Measurements from ENCODE around the gene CTXND1.

CTXND1 gene

GRCh38 chr15:80251428-80252120 lies 439 bp downstream of the CTXND1 start:
- no peak for DNase-seq

- no peak for DNase-seq
These were observed 1.2 kb downstream of the CTXND1 start for GRCh38 chr15:80250614-80251427.

DNA sequence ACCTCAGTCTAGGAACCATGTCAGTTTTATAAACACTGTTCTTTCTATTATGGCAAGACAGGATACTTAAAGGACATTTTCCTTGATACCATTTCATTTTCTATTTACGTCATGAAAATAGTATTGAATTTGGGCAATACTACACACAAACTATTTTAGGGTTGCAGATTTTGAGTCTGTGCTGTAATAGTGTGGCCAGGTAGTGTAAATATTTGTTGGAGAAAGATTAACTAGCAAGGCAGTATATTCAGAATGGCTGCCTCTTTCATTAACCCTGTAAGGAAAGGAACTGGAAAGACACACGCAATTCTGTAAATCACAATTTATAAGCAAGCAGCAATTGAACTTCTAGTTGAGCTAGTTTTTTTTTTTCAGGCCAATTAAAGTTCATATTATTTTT lies 2.0 kb downstream of the CTXND1 start:
- DNase-seq, result no peak

- no peak for DNase-seq
These were observed 4.7 kb downstream of the CTXND1 start for GRCh38 chr15:80247320-80247719.

DNA sequence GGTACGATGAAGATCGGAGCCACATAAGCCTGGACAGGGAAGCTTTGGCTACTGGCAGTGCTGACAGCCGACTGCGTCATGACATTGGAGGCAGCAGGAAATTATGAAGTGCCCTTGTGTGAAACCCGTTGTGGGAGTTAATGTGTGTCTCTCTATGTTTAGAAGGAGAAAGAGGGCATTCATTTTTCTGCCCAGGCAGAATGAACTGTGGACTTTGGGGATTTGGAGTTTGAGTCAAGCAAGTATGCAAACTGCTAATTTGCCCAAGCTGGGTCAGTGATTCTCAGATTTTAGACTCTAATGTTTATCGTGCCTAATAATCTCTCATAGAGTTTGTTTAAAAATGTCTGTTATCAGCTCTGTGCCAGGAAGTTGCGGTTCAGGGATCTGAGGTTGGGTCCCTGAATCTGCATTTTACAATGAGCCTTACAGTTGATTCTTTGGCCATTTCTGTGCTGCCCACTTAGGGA lies 5.6 kb downstream of the CTXND1 start:
- no peak for DNase-seq

DNA sequence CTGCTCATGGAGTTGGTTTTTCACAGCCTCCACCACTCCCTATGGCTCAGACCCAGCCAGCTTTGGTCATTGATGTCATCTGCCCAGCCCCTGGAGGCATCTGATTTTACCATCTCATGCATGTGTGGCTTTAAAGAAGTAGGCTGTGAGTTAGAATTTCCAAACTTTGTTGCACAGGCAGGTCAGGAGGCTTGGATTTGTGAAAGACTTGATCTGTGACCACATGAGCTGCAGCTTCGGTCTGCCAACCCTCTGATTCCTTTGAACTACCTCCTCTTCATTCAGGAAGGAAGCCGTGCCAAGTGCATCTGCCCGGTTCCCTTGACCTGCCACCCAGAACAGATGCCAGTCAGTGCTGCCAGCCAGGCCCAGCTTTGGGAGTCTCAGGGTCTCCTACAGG lies 9.2 kb downstream of the CTXND1 start:
- DNase-seq, result no peak

GRCh38 chr15:80242132-80242769 lies 9.8 kb downstream of the CTXND1 start:
- no peak for DNase-seq

- no peak for DNase-seq
These were observed 10.5 kb downstream of the CTXND1 start for GRCh38 chr15:80241508-80241907.

GRCh38 chr15:80240276-80240675 lies 11.7 kb downstream of the CTXND1 start:
- DNase-seq, result no peak

DNA sequence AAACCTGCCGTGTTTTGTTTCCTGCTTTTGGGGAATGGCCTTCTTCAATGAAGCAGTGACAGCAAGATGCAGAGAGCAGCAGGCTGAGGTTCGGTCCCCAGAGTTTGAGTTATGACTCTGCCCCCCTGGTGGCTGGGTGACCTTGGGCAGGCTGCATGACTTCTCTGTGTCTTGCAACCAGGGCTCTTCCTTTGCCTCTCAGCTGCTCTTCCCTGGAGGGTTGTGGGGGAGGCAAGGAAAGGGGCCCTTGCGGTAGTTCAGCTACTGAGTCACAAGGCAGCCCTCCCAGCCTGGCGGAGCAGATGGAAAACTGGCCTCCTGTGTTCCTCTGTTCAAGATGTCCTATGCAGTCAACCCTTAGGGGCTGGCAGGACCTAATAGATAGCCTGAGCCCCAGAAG lies 17.1 kb downstream of the CTXND1 start:
- peak; percentile 30 for DNase-seq

GRCh38 chr15:80233581-80233980 lies 18.4 kb downstream of the CTXND1 start:
- no peak for DNase-seq

DNA sequence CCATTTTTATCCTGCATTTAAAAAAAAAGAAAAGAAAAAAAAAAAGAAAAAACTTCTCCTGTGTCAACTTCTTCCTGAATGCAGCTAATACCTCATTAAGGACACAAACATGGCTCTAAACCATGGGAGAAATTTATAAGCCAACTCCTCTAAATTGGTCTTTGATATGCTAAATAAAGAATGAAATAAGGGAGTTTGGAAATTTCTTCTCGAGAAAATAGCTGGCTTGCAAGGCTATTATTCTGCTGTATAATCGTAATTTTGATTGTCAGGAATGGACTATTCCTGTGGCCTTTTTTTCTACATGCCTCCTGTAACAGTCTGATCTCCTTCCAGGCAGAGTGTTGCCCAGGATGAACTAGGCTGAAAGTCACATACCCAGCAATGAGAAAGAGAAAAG lies 20.6 kb downstream of the CTXND1 start:
- DNase-seq, result no peak

GRCh38 chr15:80228959-80229610 lies 22.9 kb downstream of the CTXND1 start:
- DNase-seq, result no peak

DNA sequence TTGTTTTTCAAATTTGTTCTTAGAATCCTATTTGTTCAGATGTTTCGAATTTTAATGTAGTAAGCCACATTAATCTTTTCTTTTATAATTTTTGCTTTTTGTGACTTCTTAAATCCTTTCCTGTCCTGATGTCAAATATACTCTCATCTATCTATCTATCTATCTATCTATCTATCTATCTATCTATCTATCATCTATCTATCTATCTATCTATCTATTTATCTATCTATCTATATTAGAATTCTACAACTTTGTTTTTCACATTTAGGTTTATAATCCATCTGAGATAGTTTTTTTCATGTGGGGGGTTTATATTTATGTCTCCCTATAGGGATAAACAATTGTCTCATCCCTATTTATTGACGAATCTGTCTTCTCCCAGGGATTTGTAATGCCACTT lies 32.1 kb downstream of the CTXND1 start:
- no peak for DNase-seq

DNA sequence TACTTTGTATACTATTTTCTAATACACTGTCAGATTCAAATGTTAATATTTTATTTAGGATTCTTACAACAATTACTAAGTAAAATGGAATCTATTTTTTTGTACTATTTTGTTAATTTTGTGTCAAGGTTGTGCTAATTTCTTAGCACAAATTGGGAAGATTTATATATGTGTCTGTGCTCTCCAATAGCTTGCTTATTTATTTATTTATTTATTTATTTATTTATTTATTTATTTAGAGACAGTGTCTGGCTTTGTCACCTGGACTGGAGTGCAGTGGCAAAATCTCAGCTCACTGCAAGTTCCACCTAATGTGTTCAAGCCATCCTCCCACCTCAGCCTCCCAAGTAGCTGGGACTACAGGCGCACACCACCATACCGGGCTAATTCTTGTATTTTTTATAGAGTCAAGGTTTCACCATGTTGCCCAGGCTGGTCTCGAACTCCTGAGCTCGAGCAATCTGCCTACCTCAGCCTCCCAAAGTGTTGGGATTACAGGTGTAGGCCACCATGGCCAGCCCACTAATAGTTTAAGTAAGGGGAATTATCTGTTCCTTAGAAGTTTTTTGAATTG lies 34.6 kb downstream of the CTXND1 start:
- no peak for DNase-seq

DNA sequence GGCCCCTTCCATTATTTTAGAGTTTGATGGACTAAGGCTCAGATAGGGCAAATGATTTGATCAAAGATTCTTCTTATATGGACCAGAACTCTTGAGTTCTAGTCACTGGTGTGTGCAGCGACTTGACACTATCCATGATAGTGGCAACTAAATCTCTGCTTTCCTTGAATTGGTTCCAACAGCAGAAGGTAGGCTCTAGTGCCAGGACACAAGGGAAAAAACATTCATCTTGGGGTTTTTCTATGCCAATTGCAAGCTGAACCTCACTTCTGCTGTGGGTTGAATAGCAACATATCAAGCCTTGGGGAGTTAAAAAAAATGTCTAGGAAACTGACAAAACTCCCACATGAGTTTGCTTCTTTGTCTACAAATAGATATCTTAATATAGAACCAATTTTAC lies 35.1 kb downstream of the CTXND1 start:
- no peak for DNase-seq

DNA sequence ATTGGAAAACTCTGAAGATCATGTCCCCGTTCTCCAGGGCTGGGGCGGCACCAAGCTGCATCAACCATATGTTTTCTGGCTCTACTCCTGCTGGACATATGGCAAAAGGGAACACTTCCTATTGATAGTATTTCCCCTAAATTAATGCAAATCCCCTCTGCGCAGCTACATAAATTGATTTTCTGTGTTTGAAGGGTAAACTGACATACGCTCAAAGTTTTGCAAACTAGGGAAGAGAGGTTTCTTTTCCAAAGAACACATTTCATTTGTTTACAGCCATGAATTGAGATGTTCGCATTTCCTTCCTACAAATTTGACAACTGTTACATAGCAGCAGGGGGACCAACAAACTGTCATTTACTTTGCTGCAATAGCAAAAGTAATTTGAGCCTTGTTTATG lies 35.9 kb downstream of the CTXND1 start:
- DNase-seq, result no peak

DNA sequence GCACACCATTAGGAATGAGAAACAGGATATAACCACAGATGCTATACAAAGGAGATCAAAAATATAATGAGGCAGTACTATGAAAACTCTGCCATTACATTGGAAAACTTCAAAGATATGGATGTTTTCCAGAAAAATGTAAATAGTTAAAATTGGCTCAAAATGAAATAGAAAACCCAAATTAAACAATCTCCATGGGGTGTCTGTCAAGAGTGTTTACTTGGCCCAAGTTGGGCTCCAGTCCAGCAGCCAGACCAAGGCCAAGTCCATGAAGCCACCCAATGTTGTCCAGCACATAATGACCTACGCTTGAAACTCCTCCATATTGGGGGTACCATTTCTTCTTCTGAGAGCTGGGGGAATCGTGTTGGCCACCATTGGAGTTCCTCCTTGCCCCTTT lies 37.1 kb downstream of the CTXND1 start:
- DNase-seq, result no peak

GRCh38 chr15:80211976-80212375 lies 40.0 kb downstream of the CTXND1 start:
- no peak for DNase-seq

- DNase-seq, result no peak
These were observed 41.1 kb downstream of the CTXND1 start for GRCh38 chr15:80210611-80211573.

Measured in activated CD4-positive, alpha-beta T cell treated with anti-CD3 and anti-CD28 coated beads, Interleukin-2, amount 50 U/mL, for 1 hour (primary cell).